RWPE2 (cell line): ENCODE measurements around the gene ZIC4.

Experiments used
- ATAC-seq: fragments of 200-7000 bp; cut with Tn5 transposase; 3 replicates; pipeline ENCODE4 v1.9.1; 2021; ENCODE audit warnings: low read depth
- DNase-seq: peaks from one replicate; pipeline ENCODE4 v3.0.0-alpha.2; 2020; ENCODE audit warnings: low spot score
- H3K27ac ChIP-seq: fragments of 450-650 bp; 2 replicates; pipeline ENCODE4 v1.5.1; 2017; ENCODE audit warnings: mild to moderate bottlenecking; ENCODE audit not compliant: poor library complexity, severe bottlenecking
- H3K27me3 ChIP-seq: fragments of 250-450 bp; sonication (Bioruptor Pico); 2 replicates; pipeline ENCODE4 v1.5.1; 2021; ENCODE audit warnings: mild to moderate bottlenecking, moderate library complexity; ENCODE audit not compliant: insufficient read depth, poor library complexity, severe bottlenecking
- H3K36me3 ChIP-seq: fragments of 250-450 bp; sonication (Bioruptor Pico); 2 replicates; pipeline ENCODE4 v1.5.1; 2020; ENCODE audit warnings: low read depth, mild to moderate bottlenecking, moderate library complexity
- H3K4me1 ChIP-seq: fragments of 250-450 bp; sonication (Bioruptor Pico); 2 replicates; pipeline ENCODE4 v1.5.1; 2021; ENCODE audit warnings: mild to moderate bottlenecking, moderate library complexity; ENCODE audit not compliant: insufficient read depth, poor library complexity, severe bottlenecking
- H3K4me3 ChIP-seq: fragments of 250-450 bp; sonication (Bioruptor Pico); 2 replicates; pipeline ENCODE4 v1.5.1; 2021; ENCODE audit warnings: mild to moderate bottlenecking, moderate library complexity; ENCODE audit not compliant: severe bottlenecking
- H3K9me3 ChIP-seq: fragments of 250-450 bp; sonication (Bioruptor Pico); 2 replicates; pipeline ENCODE4 v1.5.1; 2021; ENCODE audit warnings: mild to moderate bottlenecking, moderate library complexity; ENCODE audit not compliant: severe bottlenecking
- CTCF ChIP-seq: fragments of 450-650 bp; IDR thresholded peaks from one replicate; pipeline ENCODE4 v1.5.1; 2017; ENCODE audit warnings: mild to moderate bottlenecking, moderate library complexity; ENCODE audit not compliant: poor library complexity, severe bottlenecking

ZIC4 gene

GRCh38 chr3:147406028-147406931 lies at the start of gene ZIC4:
ZIC4 (minus strand) TSS chr3:147406543; CDS start chr3:147402797, 3,746 bp downstream.
- Histone ChIP-seq H3K27me3 (peaks cover 100% of the 10 kb centered on the region), H3K4me1 (no peaks in the 10 kb centered on the region), H3K27ac (no peak within 1 kb of the TSS), H3K36me3 (no peaks in the 10 kb centered on the region), H3K9me3 (peaks cover 4% of the 10 kb centered on the region), H3K4me3 (no peak within 1 kb of the TSS)
- no peak for TF ChIP-seq CTCF
- DNase-seq (no peak), ATAC-seq (no peak)

GRCh38 chr3:147449669-147450068 lies 43.3 kb upstream of the ZIC4 start:
- Histone ChIP-seq H3K36me3 (no peaks in the 10 kb centered on the region), H3K4me3 (no peak overlapping the region), H3K27me3 (no peaks in the 10 kb centered on the region), H3K9me3 (no peaks in the 10 kb centered on the region), H3K4me1 (no peaks in the 10 kb centered on the region), H3K27ac (no peak overlapping the region)
- no peak for TF ChIP-seq CTCF
- no peak for ATAC-seq
- no peak for DNase-seq

GRCh38 chr3:147447224-147447623 lies 40.9 kb upstream of the ZIC4 start:
- no peaks in the 10 kb centered on the region for H3K4me1 ChIP-seq
- TF ChIP-seq CTCF, result no peak
- ATAC-seq, result no peak
- DNase-seq, result no peak
- no peaks in the 10 kb centered on the region for H3K36me3 ChIP-seq
- H3K9me3 ChIP-seq, result no peaks in the 10 kb centered on the region
- no peak overlapping the region for H3K27ac ChIP-seq
- no peaks in the 10 kb centered on the region for H3K27me3 ChIP-seq
- H3K4me3 ChIP-seq, result no peak overlapping the region

- ATAC-seq (no peak), DNase-seq (no peak)
- Histone ChIP-seq H3K27me3 (peaks cover 38% of the 10 kb centered on the region), H3K36me3 (no peaks in the 10 kb centered on the region), H3K9me3 (no peaks in the 10 kb centered on the region), H3K27ac (no peak overlapping the region), H3K4me3 (no peak overlapping the region), H3K4me1 (no peaks in the 10 kb centered on the region)
- no peak for TF ChIP-seq CTCF
These were observed 25.4 kb upstream of the ZIC4 start for GRCh38 chr3:147431751-147432150.

- ATAC-seq (no peak), DNase-seq (no peak)
- peaks cover 63% of the 10 kb centered on the region for H3K27me3 ChIP-seq
- H3K36me3 ChIP-seq, result no peaks in the 10 kb centered on the region
- H3K4me3 ChIP-seq, result no peak overlapping the region
- no peak overlapping the region for H3K27ac ChIP-seq
- no peaks in the 10 kb centered on the region for H3K4me1 ChIP-seq
- no peak for TF ChIP-seq CTCF
- H3K9me3 ChIP-seq, result no peaks in the 10 kb centered on the region
These were observed 22.4 kb upstream of the ZIC4 start for GRCh38 chr3:147428754-147429153.
